Heart left ventricle (tissue), 16 donors: ENCODE data around the gene STRN4. TPM values are rescaled to one million over a fixed set of nuclear protein-coding genes. Genes with fewer than 3 reads are reported as not detected.
A peak's percentile ranks its signal among the peaks of the same experiment; 100 is the strongest.

Experiments used
- ATAC-seq, 4 donors: fragments of 200-7000 bp; cut with Tn5 transposase; one replicate each; pipeline ENCODE4 v1.9.1; 2020 to 2022; ENCODE audit warnings: moderate library complexity in 4 of 4, mild to moderate bottlenecking in 3 of 4, moderate number of reproducible peaks in 1 of 4
- DNase-seq, 5 donors: peaks; one replicate each; pipeline ENCODE4 v3.0.0-alpha.2; 2020
- H3K27ac ChIP-seq, 12 donors: fragments of 200-600 bp; sonication (generic) in 4 of 12; one replicate each; pipeline versions ENCODE4 v1.5.0 to v1.8.0; 2016 to 2022; ENCODE audit warnings: mild to moderate bottlenecking in 2 of 12
- H3K27me3 ChIP-seq, 9 donors: fragments of 200-600 bp; sonication (generic) in 2 of 9; one replicate each; pipeline versions ENCODE4 v1.5.1 to v1.8.0; 2016 to 2022; ENCODE audit warnings: mild to moderate bottlenecking in 3 of 9
- H3K36me3 ChIP-seq, 9 donors: fragments of 200-600 bp; sonication (generic) in 2 of 9; one replicate each; pipeline versions ENCODE4 v1.5.0 to v1.8.0; 2018 to 2022; ENCODE audit warnings: mild to moderate bottlenecking in 2 of 9
- H3K4me1 ChIP-seq, 12 donors: fragments of 200-600 bp; sonication (generic) in 4 of 12; one replicate each; pipeline versions ENCODE4 v1.5.0 to v1.8.0; 2016 to 2022; ENCODE audit warnings: mild to moderate bottlenecking in 3 of 12
- H3K4me3 ChIP-seq, 12 donors: fragments of 200-600 bp; sonication (generic) in 4 of 12; one replicate each; pipeline versions ENCODE4 v1.5.0 to v1.8.0; 2017 to 2022; ENCODE audit warnings: mild to moderate bottlenecking in 9 of 12, moderate library complexity in 4 of 12
- H3K9me3 ChIP-seq, 12 donors: fragments of 200-600 bp; sonication (generic) in 4 of 12; one replicate each; pipeline versions ENCODE4 v1.5.0 to v1.8.0; 2016 to 2022; ENCODE audit warnings: mild to moderate bottlenecking in 1 of 12
- CTCF ChIP-seq, 12 donors: fragments of 200-600 bp; sonication (generic) in 4 of 12; IDR thresholded peaks; one replicate each; pipeline versions ENCODE4 v1.5.0 to v1.8.0; 2018 to 2022; ENCODE audit warnings: antibody characterized with exemption in 12 of 12, mild to moderate bottlenecking in 5 of 12
- POLR2A ChIP-seq, 2 donors: fragments of 450-650 bp; IDR thresholded peaks; one replicate each; pipeline ENCODE4 v1.6.1; 2017; ENCODE audit warnings: antibody characterized with exemption in 2 of 2, mild to moderate bottlenecking in 2 of 2, moderate library complexity in 2 of 2
- WGBS, 4 donors: extraction: QIAGEN DNeasy Blood & Tissue Kit in 2 of 4; methylation state at CpG; one replicate each; pipeline versions ENCODE4 v1.1.5 to v1.1.7; 2013 to 2018; 5-methylcytosine and 5-hydroxymethylcytosine counted together
- intact Hi-C, 10 donors: fragments of 100-400 bp; cut with DNase I; formaldehyde crosslinking; loops; one replicate each; pipeline versions ENCODE4 v1.11.1 to v1.14.2; 2022
- polyA plus RNA-seq, 2 donors: library from polyadenylated mRNA; stranded (reverse); fragments of 200-250 nt; gene quantifications; one replicate each; pipeline ENCODE4 v1.2.3, GENCODE V29; 2013
- total RNA-seq, 9 donors: library from RNA; depleted of rRNA in 2 of 9; stranded (reverse); fragments of >200 nt in 2 of 9; fragmentation: NEBNext Ultra II Directional in 3 of 9; extraction: Animal tissue kit (Norgen Biotek cat#: 25700) in 3 of 9; gene quantifications; one replicate each; pipeline versions ENCODE4 v1.1.0 to v1.2.4, GENCODE V29; 2016 to 2023
- donor health status: ischemic (EF 13 %, LVEDD 7.1; RV severe dilation, severe dysfunction).
- donor health status: healthy with polysubstance abuse.
- donor health status: DM: no; HTN: yes; CAD: no.
- donor health status: DM: no; HTN: no; CAD: no.
- donor health status: ischemic (EF 25% LVEDD 6.9; RV normal size, moderate dysfunction).
- donor health status: ischemic (EF 25% LVEDD 5.7; RV mildly dilated, moderate dysfunction).
- donor health status: healthy.
- donor health status: DM: yes; HTN: yes; CAD: no.
- donor health status: ischemic (EF 35%, LVEDD 5.7; RV mildly dilated, moderate dysfunction).
- donor health status: nonischemic (EF 11% LVEDD 7.7; RV severe dilation, severe dysfunction).
- donor health status: DM: yes; HTN: yes; CAD: no.
- donor health status: PGD.
- donor health status: ischemic (EF 29% LVEDD 5.4; RV normal size, mild dysfunction).
- donor health status: nonischemic (EF 23%, LVEDD 6.1; RV moderate dilation, normal function).

STRN4 gene
- total and polyA plus RNA-seq, 11 donors, result 41.0 to 93.6 (median 53.7) TPM

GRCh38 chr19:46737761-46738171 is 8.5 kb downstream of the STRN4 start:
- peaks cover 0 to 64% (median 40%) of the 10 kb centered on the region in 9 donors for H3K36me3 ChIP-seq
- H3K4me3 ChIP-seq, result no peak overlapping the region
- peaks cover 3 to 93% (median 56%) of the 10 kb centered on the region in 12 donors for H3K4me1 ChIP-seq
- no peaks in the 10 kb centered on the region for H3K27me3 ChIP-seq
- 52 to 60% (median 56%) methylated on average over 17 to 19 of the region's 19 CpGs for WGBS, 4 donors
- intact Hi-C loops, result loop anchor here in 1 of 10 donors (5.0 kb wide), 1 partner anchor 40 kb away; no protein-coding TSS in a partner anchor
- peak overlapping the region in 6 of 12 donors; percentile 26 to 63 (median 41) for H3K27ac ChIP-seq
- ATAC-seq (no peak), DNase-seq (peak in 2 of 5 donors; percentile 32 to 49)
- TF ChIP-seq POLR2A (IDR thresholded peaks at IDR 0.05) (no peak), CTCF (IDR thresholded peaks at IDR 0.05) (no peak)
- no peaks in the 10 kb centered on the region for H3K9me3 ChIP-seq

- TF ChIP-seq CTCF (IDR thresholded peaks at IDR 0.05) (no peak), POLR2A (IDR thresholded peaks at IDR 0.05) (no peak)
- intact Hi-C loops, result loop anchor here in 1 of 10 donors (5.0 kb wide), 1 partner anchor 40 kb away; no protein-coding TSS in a partner anchor
- no peak for ATAC-seq
Observed at GRCh38 chr19:46737298-46737654, 9.0 kb downstream of the STRN4 start.

GRCh38 chr19:46736531-46737297 is 9.5 kb downstream of the STRN4 start:
- Histone ChIP-seq H3K9me3 (no peaks in the 10 kb centered on the region), H3K27ac (peak overlapping the region in 9 of 12 donors; percentile 4 to 63 (median 39)), H3K4me1 (peaks cover 3 to 93% (median 54%) of the 10 kb centered on the region in 12 donors), H3K4me3 (no peak overlapping the region), H3K36me3 (peaks cover 0 to 68% (median 47%) of the 10 kb centered on the region in 9 donors), H3K27me3 (no peaks in the 10 kb centered on the region)
- intact Hi-C loops, result loop anchor here in 1 of 10 donors (5.0 kb wide), 1 partner anchor 39 kb away; no protein-coding TSS in a partner anchor
- WGBS, 4 donors, result 21 to 31% (median 26%) methylated on average over 22 of the region's 22 CpGs
- DNase-seq (peak; percentile 69 to 80 (median 77)), ATAC-seq (peak in 2 of 4 donors; percentile 21 to 50)
- no peak for TF ChIP-seq POLR2A (IDR thresholded peaks at IDR 0.05)
- TF ChIP-seq CTCF (IDR thresholded peaks at IDR 0.05), result no peak

More at GRCh38 chr19:46737298-46737654, 9.0 kb downstream of the STRN4 start:
- peak in 2 of 5 donors; percentile 26 to 51 for DNase-seq
- Histone ChIP-seq H3K27me3 (no peaks in the 10 kb centered on the region), H3K9me3 (no peaks in the 10 kb centered on the region), H3K4me1 (peaks cover 3 to 93% (median 55%) of the 10 kb centered on the region in 12 donors), H3K27ac (peak overlapping the region in 9 of 12 donors; percentile 4 to 63 (median 39)), H3K4me3 (no peak overlapping the region), H3K36me3 (peaks cover 0 to 68% (median 45%) of the 10 kb centered on the region in 9 donors)
- 37 to 50% (median 40%) methylated on average over 7 of the region's 7 CpGs for WGBS, 4 donors

- H3K4me1 ChIP-seq, result peaks cover 3 to 90% (median 33%) of the 10 kb centered on the region in 12 donors
- intact Hi-C loops, result no loop called here
- H3K4me3 ChIP-seq, result peak overlapping the region in 1 of 12 donors; percentile 26
- no peaks in the 10 kb centered on the region for H3K9me3 ChIP-seq
- peaks cover 0 to 88% (median 74%) of the 10 kb centered on the region in 9 donors for H3K36me3 ChIP-seq
- ATAC-seq (no peak), DNase-seq (peak in 1 of 5 donors; percentile 64)
- TF ChIP-seq CTCF (IDR thresholded peaks at IDR 0.05), result no peak
- no peak for TF ChIP-seq POLR2A (IDR thresholded peaks at IDR 0.05)
- WGBS, 4 donors, result 84 to 90% (median 88%) methylated on average over 11 of the region's 11 CpGs
- peak overlapping the region in 4 of 12 donors; percentile 3 to 90 (median 42) for H3K27ac ChIP-seq
- H3K27me3 ChIP-seq, result no peaks in the 10 kb centered on the region
Observed at GRCh38 chr19:46733690-46734292, 12.5 kb downstream of the STRN4 start.
